Astrocyte of the hippocampus (primary cell): ENCODE results near the gene INTS11.
"Not testable (repeated sequence)": the region's sequence is repeated elsewhere in the genome, so short reads cannot be mapped to it uniquely, and the experiment has no call there.

Experiments
- DNase-seq: peaks from one replicate; pipeline ENCODE4 v3.0.0; 2011; ENCODE audit warnings: low read depth, low spot score

INTS11 gene

GRCh38 chr1:1329304-1330210 is 5.1 kb upstream of the INTS11 start:
- no peak for DNase-seq

- no peak for DNase-seq
These were observed 3.8 kb upstream of the INTS11 start for GRCh38 chr1:1328254-1328653.

DNA sequence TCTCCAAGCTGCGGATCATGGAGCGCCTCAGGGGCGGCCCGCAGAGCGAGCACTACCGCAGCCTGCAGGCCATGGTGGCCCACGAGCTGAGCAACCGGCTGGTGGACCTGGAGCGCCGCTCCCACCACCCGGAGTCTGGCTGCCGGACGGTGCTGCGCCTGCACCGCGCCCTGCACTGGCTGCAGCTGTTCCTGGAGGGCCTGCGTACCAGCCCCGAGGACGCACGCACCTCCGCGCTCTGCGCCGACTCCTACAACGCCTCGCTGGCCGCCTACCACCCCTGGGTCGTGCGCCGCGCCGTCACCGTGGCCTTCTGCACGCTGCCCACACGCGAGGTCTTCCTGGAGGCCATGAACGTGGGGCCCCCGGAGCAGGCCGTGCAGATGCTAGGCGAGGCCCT is 2.8 kb upstream of the INTS11 start:
- no peak for DNase-seq

- no peak for DNase-seq
These were observed 1.7 kb upstream of the INTS11 start for GRCh38 chr1:1326075-1326605.

DNA sequence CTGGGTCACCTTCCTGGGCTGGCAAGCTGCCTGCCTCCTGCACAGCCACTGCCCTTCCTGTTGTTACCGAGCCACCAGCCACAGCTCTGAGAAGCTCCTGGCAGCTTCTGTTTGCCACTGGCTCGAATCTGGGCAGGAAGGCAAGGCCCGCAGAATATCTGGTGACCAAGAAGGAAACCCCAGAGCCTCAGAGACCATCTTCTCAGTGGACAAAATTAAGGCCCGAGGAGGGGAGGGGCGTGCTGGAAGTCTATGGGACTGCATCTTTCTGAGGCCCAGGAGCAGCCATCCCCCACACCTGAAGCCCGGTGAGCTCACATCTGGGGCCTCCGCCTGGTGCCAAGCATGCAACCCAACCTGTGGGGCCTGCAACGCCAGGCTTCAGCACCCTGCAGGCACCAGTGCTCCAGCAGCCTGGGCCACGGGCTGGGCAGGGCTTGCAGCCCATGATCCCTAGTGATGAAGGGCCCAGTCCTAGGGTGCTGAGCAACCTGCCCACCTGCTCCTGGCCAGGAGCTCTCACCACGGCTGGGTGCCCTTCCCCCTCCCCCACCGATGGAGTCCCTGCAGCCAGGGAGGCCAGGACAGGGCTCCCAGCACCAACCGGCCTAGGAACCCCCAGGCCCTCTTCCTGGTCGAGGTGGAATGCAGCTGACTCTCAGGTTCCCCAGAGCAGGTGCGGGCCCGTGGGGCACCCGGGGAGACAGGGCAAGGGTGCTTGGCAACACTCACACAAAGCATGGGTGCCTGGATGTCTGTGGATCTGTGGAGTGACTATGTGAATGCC is 1.0 kb upstream of the INTS11 start:
- no peak for DNase-seq

- no peak for DNase-seq
These were observed 356 bp downstream of the INTS11 start for GRCh38 chr1:1324084-1324523.

DNA sequence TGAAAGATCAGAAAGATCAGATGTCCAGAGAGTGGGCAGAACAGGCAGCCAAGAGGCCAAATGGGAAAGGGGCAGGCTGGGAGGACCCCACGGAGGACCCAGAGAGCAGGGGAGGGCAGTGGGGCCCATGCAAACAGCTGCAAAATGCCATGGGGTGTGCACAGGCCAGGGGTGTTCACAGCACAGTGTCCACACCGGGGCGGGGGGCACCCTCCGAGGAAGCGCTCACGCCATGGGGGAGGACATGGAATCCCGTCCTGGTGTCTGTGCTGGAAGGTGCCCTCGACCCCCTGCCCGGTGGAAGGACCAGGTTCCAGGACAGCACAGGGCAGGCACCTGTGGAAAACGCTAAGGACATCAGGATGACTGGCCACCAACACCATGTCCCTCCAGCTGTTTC is 1.5 kb downstream of the INTS11 start:
- DNase-seq, result no peak

DNA sequence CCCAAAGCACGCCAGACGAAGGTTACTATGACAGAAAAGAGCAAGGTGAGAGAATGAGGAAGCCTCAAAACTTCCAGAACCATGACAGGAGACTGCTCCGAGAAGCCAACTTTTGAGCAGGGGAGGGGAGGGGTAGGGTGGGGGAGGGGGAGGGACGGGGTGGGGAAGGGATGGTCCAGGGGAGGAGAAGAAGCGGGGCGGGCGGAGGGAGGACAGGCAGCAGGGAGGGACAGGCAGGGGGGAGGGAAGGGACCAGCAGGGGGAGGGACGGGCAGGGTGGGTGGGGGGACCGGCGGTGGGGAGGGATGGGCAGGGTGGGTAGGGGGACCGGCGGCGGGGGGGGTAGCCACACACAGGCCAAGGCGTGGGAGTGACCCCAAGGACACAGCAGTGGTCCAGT is 2.0 kb downstream of the INTS11 start:
- no peak for DNase-seq

DNA sequence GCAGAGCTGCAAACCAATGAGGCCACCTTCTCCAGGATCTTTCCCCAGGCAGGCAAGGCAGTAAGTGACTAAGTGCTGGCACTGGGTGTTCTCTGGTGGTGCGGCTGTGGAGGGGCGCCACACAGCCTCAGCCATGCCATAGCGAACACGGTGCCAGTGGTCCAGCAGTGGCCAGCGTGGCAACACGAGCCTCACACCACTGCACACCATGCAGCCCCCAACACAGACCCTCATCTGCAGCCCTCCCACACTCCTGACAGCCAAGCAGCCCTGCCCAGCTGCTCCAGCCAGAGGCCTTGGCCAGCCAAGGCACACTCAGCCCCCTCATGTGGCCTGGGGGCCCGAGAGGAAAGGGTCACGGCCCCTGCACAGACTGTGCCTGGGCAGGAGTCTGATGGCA is 3.0 kb downstream of the INTS11 start:
- no peak for DNase-seq

- peak; percentile 55 for DNase-seq
These were observed 3.6 kb downstream of the INTS11 start for GRCh38 chr1:1320666-1321448.

GRCh38 chr1:1319646-1319941 is 4.9 kb downstream of the INTS11 start:
- no peak for DNase-seq

- DNase-seq, result no peak
These were observed 5.4 kb downstream of the INTS11 start for GRCh38 chr1:1318777-1319645.

- peak; percentile 97 for DNase-seq
These were observed 6.3 kb downstream of the INTS11 start for GRCh38 chr1:1318131-1318652.

GRCh38 chr1:1317420-1317819 is 7.0 kb downstream of the INTS11 start:
- no peak for DNase-seq

DNA sequence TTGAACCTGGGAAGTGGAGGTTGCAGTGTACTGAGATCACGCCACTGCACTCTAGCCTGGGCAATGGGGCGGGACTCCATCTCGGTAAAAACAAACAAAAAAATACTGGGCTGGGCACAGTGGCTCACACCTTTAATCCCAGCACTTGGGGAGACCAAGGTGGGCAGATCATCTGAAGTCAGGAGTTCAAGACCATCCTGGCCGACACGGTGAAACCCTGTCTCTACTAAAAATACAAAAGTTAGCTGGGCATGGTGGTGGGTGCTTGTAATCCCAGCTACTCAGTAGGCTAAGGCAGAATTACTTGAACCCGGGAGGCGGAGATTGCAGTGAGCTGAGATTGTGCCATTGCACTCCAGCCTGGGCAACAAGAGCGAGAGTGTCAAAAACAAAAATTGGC is 8.3 kb downstream of the INTS11 start:
- not testable (repeated sequence) for DNase-seq

GRCh38 chr1:1315435-1315954 is 9.0 kb downstream of the INTS11 start:
- DNase-seq, result no peak

DNA sequence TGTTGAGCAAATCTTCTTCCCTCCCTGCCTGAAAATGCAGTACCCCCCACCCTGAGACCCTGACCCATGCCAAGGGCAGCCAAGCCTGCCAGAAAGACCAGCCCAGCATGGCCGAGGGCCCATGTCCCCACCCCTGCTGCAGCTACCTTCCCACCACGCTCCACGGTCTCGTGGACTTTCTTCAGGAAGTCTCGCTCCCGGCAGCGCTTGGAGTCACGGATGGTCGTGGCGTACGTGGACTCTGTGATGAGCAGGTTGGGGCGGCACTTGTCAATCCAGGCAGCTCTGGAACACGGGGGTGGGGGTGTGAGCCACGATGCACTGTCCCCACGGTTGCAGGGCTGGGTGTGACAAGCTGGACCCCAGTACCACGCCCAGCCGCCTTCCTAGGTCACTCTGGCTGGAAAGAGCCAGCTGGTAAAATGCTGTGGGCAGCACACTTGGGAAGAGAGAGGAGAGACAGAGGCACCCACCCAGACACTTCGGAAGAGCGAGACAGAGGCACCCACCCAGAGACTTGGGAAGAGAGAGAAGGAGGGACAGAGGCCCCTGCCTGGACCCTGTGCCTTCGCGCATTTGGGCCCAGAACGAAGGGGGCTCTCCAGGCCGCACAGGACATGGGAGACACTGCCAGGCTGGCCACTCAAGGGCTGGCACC is 9.7 kb downstream of the INTS11 start:
- no peak for DNase-seq

GRCh38 chr1:1314237-1314586 is 10.2 kb downstream of the INTS11 start:
- DNase-seq, result no peak

GRCh38 chr1:1313500-1314236 is 10.8 kb downstream of the INTS11 start:
- no peak for DNase-seq
